Lower leg skin (tissue), 3 donors: ENCODE data around the gene NECTIN4.

Experiments used
- POLR2A ChIP-seq, 2 donors: fragments of 450-650 bp; IDR thresholded peaks; one replicate each; pipeline ENCODE4 v1.6.1; 2016 to 2017; ENCODE audit warnings: antibody characterized with exemption in 2 of 2, mild to moderate bottlenecking in 1 of 2, moderate library complexity in 1 of 2
- TF ChIP-seq, protein P1 (sequence below), 3 donors: fragments of 450-650 bp; IDR thresholded peaks; one replicate each; pipeline ENCODE4 v1.5.1; 2016; ENCODE audit warnings: antibody characterized with exemption in 3 of 3, mild to moderate bottlenecking in 3 of 3, moderate library complexity in 2 of 3

DNA sequence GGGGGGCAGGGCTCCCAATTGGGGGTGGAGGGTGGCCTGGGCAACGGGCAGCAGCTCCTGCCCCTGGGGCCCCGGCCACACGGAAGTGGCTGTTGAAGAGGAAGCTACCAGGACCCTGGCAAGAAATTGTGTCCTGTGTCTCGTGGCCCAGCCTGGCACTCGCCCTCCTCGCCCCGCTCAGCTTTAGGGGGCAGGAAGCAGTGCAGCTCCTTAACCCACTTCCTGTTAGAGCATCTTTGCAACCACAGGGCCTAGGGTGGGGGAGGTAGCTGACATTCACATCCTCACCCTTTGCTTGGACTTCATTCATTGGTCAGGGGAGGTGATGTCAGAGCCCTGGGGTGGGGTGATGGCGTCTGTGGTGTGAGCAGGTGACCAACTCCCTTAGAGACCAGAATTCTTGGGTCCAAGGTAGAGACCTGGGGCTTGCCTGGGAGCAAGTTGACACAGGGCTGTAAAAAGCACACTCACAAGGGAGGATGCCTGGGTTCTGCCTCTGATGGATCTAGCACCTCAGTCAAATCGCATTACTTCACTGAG, 19.6 kb downstream of the NECTIN4 start, which contains the start of gene ARHGAP30:
- TF ChIP-seq POLR2A (IDR thresholded peaks at IDR 0.05): no peak
- TF ChIP-seq, protein P1, sequence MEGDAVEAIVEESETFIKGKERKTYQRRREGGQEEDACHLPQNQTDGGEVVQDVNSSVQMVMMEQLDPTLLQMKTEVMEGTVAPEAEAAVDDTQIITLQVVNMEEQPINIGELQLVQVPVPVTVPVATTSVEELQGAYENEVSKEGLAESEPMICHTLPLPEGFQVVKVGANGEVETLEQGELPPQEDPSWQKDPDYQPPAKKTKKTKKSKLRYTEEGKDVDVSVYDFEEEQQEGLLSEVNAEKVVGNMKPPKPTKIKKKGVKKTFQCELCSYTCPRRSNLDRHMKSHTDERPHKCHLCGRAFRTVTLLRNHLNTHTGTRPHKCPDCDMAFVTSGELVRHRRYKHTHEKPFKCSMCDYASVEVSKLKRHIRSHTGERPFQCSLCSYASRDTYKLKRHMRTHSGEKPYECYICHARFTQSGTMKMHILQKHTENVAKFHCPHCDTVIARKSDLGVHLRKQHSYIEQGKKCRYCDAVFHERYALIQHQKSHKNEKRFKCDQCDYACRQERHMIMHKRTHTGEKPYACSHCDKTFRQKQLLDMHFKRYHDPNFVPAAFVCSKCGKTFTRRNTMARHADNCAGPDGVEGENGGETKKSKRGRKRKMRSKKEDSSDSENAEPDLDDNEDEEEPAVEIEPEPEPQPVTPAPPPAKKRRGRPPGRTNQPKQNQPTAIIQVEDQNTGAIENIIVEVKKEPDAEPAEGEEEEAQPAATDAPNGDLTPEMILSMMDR (IDR thresholded peaks at IDR 0.05): no peak
